ENCODE results near the gene TP63. TPM values are rescaled to one million over a fixed set of nuclear protein-coding genes. Genes with fewer than 3 reads are reported as not detected.

The TP63 gene
- polyA plus RNA-seq, 3 donors, result not detected

- Mint-ChIP-seq H3K4me3 (no peak overlapping the region), H3K27ac (no peak overlapping the region)
Measured at GRCh38 chr3:189689625-189690024, 58.4 kb downstream of the TP63 start.

GRCh38 chr3:189690237-189690636 is 59.0 kb downstream of the TP63 start:
- no peaks in the 10 kb centered on the region for H3K4me1 ChIP-seq (ENCODE audit: control insufficient read depth in 1 of 2, insufficient read depth in 2 of 2, low read length in 2 of 2)
- no peaks in the 10 kb centered on the region for H3K4me1 Mint-ChIP-seq
- H3K9me3 Mint-ChIP-seq, result peaks cover 0 to 1% (median 0%) of the 10 kb centered on the region in 7 donors
- TF ChIP-seq CTCF (IDR thresholded peaks at IDR 0.05), result no peak
- intact Hi-C loops (cut with micrococcal nuclease), result no loop called here
- no peak overlapping the region for H3K4me2 ChIP-seq (replicated peaks; ENCODE audit: extremely low read depth, low read length, poor library complexity, severe bottlenecking)
- H4K20me1 ChIP-seq (ENCODE audit: insufficient read depth, low read length), result no peaks in the 10 kb centered on the region
- H3K36me3 Mint-ChIP-seq, result no peaks in the 10 kb centered on the region
- H3K36me3 ChIP-seq (replicated peaks in 1 of 2; ENCODE audit: control insufficient read depth in 1 of 2, insufficient read depth in 2 of 2, low read length in 2 of 2), result no peaks in the 10 kb centered on the region
- no peak for DNase-seq
- H3K27ac ChIP-seq (ENCODE audit: low read depth in 1 of 2, low read length in 2 of 2), result no peak overlapping the region
- no peaks in the 10 kb centered on the region for H3K79me2 ChIP-seq (ENCODE audit: insufficient read depth, low read length)
- no peak overlapping the region for H3K9ac ChIP-seq (ENCODE audit: insufficient read depth, low read length, poor library complexity, severe bottlenecking)
- H2AFZ ChIP-seq (ENCODE audit: insufficient read depth, low read depth, low read length, poor library complexity, severe bottlenecking), result no peak overlapping the region
- no peak overlapping the region for H3K4me3 Mint-ChIP-seq
- no CpG with 5 or more reads among the region's 1 CpG for WGBS (ENCODE audit: insufficient coverage)
- no peak overlapping the region for H3K4me3 ChIP-seq (replicated peaks in 1 of 3; ENCODE audit: low read depth in 2 of 3, low read length in 3 of 3)
- no peaks in the 10 kb centered on the region for H3K9me3 ChIP-seq (replicated peaks in 1 of 2; ENCODE audit: control insufficient read depth in 1 of 2, insufficient read depth in 1 of 2, low read length in 2 of 2)
- peaks cover 0 to 3% (median 0%) of the 10 kb centered on the region in 3 donors for H3K27me3 Mint-ChIP-seq (ENCODE audit: low read depth in 3 of 3)
- no peaks in the 10 kb centered on the region for H3K27me3 ChIP-seq (ENCODE audit: control insufficient read depth in 2 of 2, insufficient read depth in 2 of 2, low read length in 2 of 2)
- H3K27ac Mint-ChIP-seq, result no peak overlapping the region

More at GRCh38 chr3:189689625-189690024, 58.4 kb downstream of the TP63 start:
- no peaks in the 10 kb centered on the region for H3K9me3 Mint-ChIP-seq
- intact Hi-C loops (cut with micrococcal nuclease), result no loop called here
- no peak for TF ChIP-seq CTCF (IDR thresholded peaks at IDR 0.05)
- Histone ChIP-seq H3K4me2 (replicated peaks; ENCODE audit: extremely low read depth, low read length, poor library complexity, severe bottlenecking) (no peak overlapping the region), H3K27ac (ENCODE audit: low read depth in 1 of 2, low read length in 2 of 2) (no peak overlapping the region), H4K20me1 (ENCODE audit: insufficient read depth, low read length) (no peaks in the 10 kb centered on the region), H3K27me3 (ENCODE audit: control insufficient read depth in 2 of 2, insufficient read depth in 2 of 2, low read length in 2 of 2) (no peaks in the 10 kb centered on the region), H2AFZ (ENCODE audit: insufficient read depth, low read depth, low read length, poor library complexity, severe bottlenecking) (no peak overlapping the region), H3K79me2 (ENCODE audit: insufficient read depth, low read length) (no peaks in the 10 kb centered on the region), H3K9ac (ENCODE audit: insufficient read depth, low read length, poor library complexity, severe bottlenecking) (no peak overlapping the region), H3K9me3 (replicated peaks in 1 of 2; ENCODE audit: control insufficient read depth in 1 of 2, insufficient read depth in 1 of 2, low read length in 2 of 2) (no peaks in the 10 kb centered on the region), H3K4me3 (replicated peaks in 1 of 3; ENCODE audit: low read depth in 2 of 3, low read length in 3 of 3) (no peak overlapping the region), H3K36me3 (replicated peaks in 1 of 2; ENCODE audit: control insufficient read depth in 1 of 2, insufficient read depth in 2 of 2, low read length in 2 of 2) (no peaks in the 10 kb centered on the region), H3K4me1 (ENCODE audit: control insufficient read depth in 1 of 2, insufficient read depth in 2 of 2, low read length in 2 of 2) (no peaks in the 10 kb centered on the region)
- no peaks in the 10 kb centered on the region for H3K36me3 Mint-ChIP-seq
- peaks cover 0 to 1% (median 0%) of the 10 kb centered on the region in 3 donors for H3K27me3 Mint-ChIP-seq (ENCODE audit: low read depth in 3 of 3)
- DNase-seq, result no peak
- no peaks in the 10 kb centered on the region for H3K4me1 Mint-ChIP-seq

Data from CD14-positive monocyte (primary cell).